IPS DF 6.9 (cell line): ENCODE results near the gene ADAMTS17.

Source experiments
- DNase-seq: peaks from one replicate; pipeline ENCODE4 v3.0.0-alpha.2; 2013; ENCODE audit warnings: low read depth, low spot score
- H3K27ac ChIP-seq: one replicate; pipeline ENCODE4 v1.5.1; 2013; ENCODE audit warnings: low read length, control low read depth
- H3K27me3 ChIP-seq: 2 replicates; pipeline ENCODE4 v1.6.1; 2013; ENCODE audit warnings: mild to moderate bottlenecking, low read length; ENCODE audit not compliant: control insufficient read depth, insufficient read depth
- H3K36me3 ChIP-seq: 2 replicates; pipeline ENCODE4 v1.6.1; 2013; ENCODE audit warnings: low read length; ENCODE audit not compliant: control insufficient read depth, insufficient read depth
- H3K4me1 ChIP-seq: 2 replicates; pipeline ENCODE4 v1.6.1; 2013; ENCODE audit warnings: low read length; ENCODE audit not compliant: control insufficient read depth, insufficient read depth
- H3K4me3 ChIP-seq: 2 replicates; pipeline ENCODE4 v1.5.1; 2013; ENCODE audit warnings: mild to moderate bottlenecking, low read length
- H3K9me3 ChIP-seq: 2 replicates; pipeline ENCODE4 v1.6.1; 2013; ENCODE audit warnings: low read length, inconsistent platforms; ENCODE audit not compliant: control insufficient read depth, insufficient read depth
- WGBS: extraction: QIAGEN DNeasy Blood & Tissue Kit; methylation state at CpG from one replicate; pipeline ENCODE4 v1.1.7; 2013; ENCODE audit warnings: mixed read lengths, missing lambda C conversion rate; ENCODE audit not compliant: insufficient read length, insufficient coverage; 5-methylcytosine and 5-hydroxymethylcytosine counted together

ADAMTS17 gene

DNA sequence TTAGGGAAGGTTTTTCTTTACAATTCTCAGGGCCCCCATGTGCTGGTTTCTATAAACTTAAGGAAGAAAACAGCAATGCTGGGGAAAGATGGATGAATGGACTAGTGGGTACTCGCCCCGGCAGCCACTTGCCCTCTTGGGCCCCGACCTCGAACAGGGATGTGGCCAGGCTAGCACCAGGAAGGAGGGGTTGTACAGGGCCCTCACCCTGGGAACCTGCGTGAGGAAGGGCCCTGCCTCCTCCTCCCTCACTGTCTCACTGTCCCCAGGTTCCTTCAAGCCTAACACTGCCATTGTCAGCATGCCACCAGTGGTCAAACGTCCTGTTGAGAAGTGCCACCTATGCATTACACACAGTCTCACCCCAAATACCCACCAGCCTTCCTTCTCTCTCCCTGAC, 9.1 kb downstream of the ADAMTS17 start:
- no CpG with 5 or more reads among the region's 6 CpGs for WGBS
- no peaks in the 10 kb centered on the region for H3K27me3 ChIP-seq
- H3K4me3 ChIP-seq, result no peak overlapping the region

GRCh38 chr15:100332231-100332630, 9.5 kb downstream of the ADAMTS17 start:
- no peak for DNase-seq
- Histone ChIP-seq H3K27me3 (no peaks in the 10 kb centered on the region), H3K4me3 (no peak overlapping the region), H3K27ac (no peak overlapping the region), H3K9me3 (no peaks in the 10 kb centered on the region), H3K4me1 (no peaks in the 10 kb centered on the region; the same call in 1 of the 2 replicates), H3K36me3 (no peaks in the 10 kb centered on the region)
- no CpG with 5 or more reads among the region's 13 CpGs for WGBS

More for the DNA sequence above, 9.1 kb downstream of the ADAMTS17 start:
- no peak for DNase-seq
- Histone ChIP-seq H3K27ac (no peak overlapping the region), H3K36me3 (no peaks in the 10 kb centered on the region), H3K9me3 (no peaks in the 10 kb centered on the region), H3K4me1 (no peaks in the 10 kb centered on the region; the same call in 1 of the 2 replicates)

DNA sequence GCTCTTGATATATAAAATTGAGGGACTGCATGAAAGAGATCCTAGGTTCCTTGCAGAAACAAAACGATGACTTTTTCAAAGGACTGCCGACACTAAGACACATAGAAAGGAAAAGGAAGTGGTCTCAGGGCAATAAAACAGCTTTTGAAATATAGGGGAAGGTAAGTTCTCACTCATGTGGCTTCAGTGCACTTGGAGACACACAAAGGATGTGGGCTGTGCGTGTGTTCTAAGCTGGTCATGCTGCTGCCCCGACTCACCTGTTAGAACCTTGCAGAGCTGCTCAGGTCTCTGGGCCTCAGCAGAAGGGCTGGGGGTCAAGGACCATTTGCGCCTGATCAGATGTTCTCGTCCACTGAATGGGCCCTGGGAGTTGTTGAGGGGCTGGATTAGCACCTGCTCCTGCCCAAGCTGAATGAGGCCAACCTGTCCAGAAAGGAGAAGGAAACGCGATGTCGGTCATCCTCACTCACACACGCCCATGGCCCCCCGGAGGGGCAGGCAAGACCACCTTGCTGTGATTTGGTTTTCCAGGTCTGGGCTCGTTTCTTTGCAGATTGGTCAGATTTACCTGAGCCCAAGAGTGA, 11.1 kb downstream of the ADAMTS17 start:
- H3K36me3 ChIP-seq, result no peaks in the 10 kb centered on the region
- no peaks in the 10 kb centered on the region for H3K27me3 ChIP-seq
- no peaks in the 10 kb centered on the region for H3K9me3 ChIP-seq
- no peak for DNase-seq
- WGBS, result no CpG with 5 or more reads among the region's 12 CpGs
- no peak overlapping the region for H3K4me3 ChIP-seq
- no peak overlapping the region for H3K27ac ChIP-seq
- no peaks in the 10 kb centered on the region; the same call in 1 of the 2 replicates for H3K4me1 ChIP-seq

GRCh38 chr15:100330221-100330620, 11.6 kb downstream of the ADAMTS17 start:
- Histone ChIP-seq H3K4me1 (no peaks in the 10 kb centered on the region; the same call in 1 of the 2 replicates), H3K4me3 (no peak overlapping the region), H3K27me3 (no peaks in the 10 kb centered on the region), H3K36me3 (no peaks in the 10 kb centered on the region), H3K9me3 (no peaks in the 10 kb centered on the region), H3K27ac (no peak overlapping the region)
- DNase-seq, result no peak
- no CpG with 5 or more reads among the region's 10 CpGs for WGBS

GRCh38 chr15:100328796-100329195, 13.0 kb downstream of the ADAMTS17 start:
- no peaks in the 10 kb centered on the region for H3K9me3 ChIP-seq
- no peaks in the 10 kb centered on the region for H3K27me3 ChIP-seq
- no peak for DNase-seq
- no CpG with 5 or more reads among the region's 9 CpGs for WGBS
- no peak overlapping the region for H3K4me3 ChIP-seq
- H3K4me1 ChIP-seq, result no peaks in the 10 kb centered on the region
- no peak overlapping the region for H3K27ac ChIP-seq
- H3K36me3 ChIP-seq, result no peaks in the 10 kb centered on the region

- no peak overlapping the region for H3K4me3 ChIP-seq
- no peaks in the 10 kb centered on the region for H3K4me1 ChIP-seq
- H3K36me3 ChIP-seq, result no peaks in the 10 kb centered on the region
- no peaks in the 10 kb centered on the region for H3K9me3 ChIP-seq
- no CpG with 5 or more reads among the region's 4 CpGs for WGBS
- no peak for DNase-seq
- H3K27me3 ChIP-seq, result no peaks in the 10 kb centered on the region
- no peak overlapping the region for H3K27ac ChIP-seq
Observed at GRCh38 chr15:100318880-100319279, 22.9 kb downstream of the ADAMTS17 start.

- no peak overlapping the region for H3K27ac ChIP-seq
- no peaks in the 10 kb centered on the region for H3K27me3 ChIP-seq
- WGBS, result no CpG with 5 or more reads among the region's 16 CpGs
- no peak for DNase-seq
- H3K9me3 ChIP-seq, result no peaks in the 10 kb centered on the region
- H3K4me3 ChIP-seq, result no peak overlapping the region
- no peaks in the 10 kb centered on the region for H3K4me1 ChIP-seq
- H3K36me3 ChIP-seq, result no peaks in the 10 kb centered on the region
Observed at GRCh38 chr15:100314809-100315400, 26.9 kb downstream of the ADAMTS17 start.

GRCh38 chr15:100311833-100312476, 29.8 kb downstream of the ADAMTS17 start:
- no peak for DNase-seq
- no peaks in the 10 kb centered on the region for H3K4me1 ChIP-seq

DNA sequence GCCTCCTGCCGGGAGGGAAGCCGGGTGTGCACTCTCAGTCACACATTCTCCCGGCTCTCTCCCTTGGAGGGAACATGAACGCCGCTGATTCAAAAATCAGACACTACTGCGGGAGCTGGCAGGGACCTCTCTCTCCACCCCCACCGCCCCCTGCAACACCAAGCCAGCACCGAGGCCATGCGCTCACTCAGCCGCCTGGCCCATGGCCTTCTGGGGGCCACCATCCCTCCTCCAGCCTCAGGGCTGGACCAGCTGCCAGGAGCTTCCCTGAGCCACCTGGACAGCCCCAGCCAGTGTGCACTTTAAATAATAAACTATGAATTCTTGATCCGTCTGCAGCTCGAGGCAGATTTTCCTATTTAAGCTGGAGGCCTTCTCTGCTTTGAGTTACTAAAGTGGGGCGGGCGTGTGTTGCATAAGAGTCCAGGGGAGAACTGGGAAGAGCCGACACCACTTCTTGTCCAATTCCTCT, 30.6 kb downstream of the ADAMTS17 start:
- DNase-seq, result no peak
- Histone ChIP-seq H3K4me1 (no peaks in the 10 kb centered on the region), H3K4me3 (no peak overlapping the region), H3K27me3 (no peaks in the 10 kb centered on the region), H3K36me3 (no peaks in the 10 kb centered on the region), H3K9me3 (no peaks in the 10 kb centered on the region), H3K27ac (no peak overlapping the region)
- no CpG with 5 or more reads among the region's 15 CpGs for WGBS

More at GRCh38 chr15:100311833-100312476, 29.8 kb downstream of the ADAMTS17 start:
- no peaks in the 10 kb centered on the region for H3K27me3 ChIP-seq
- no peak overlapping the region for H3K4me3 ChIP-seq
- H3K9me3 ChIP-seq, result no peaks in the 10 kb centered on the region
- WGBS, result no CpG with 5 or more reads among the region's 8 CpGs
- no peak overlapping the region for H3K27ac ChIP-seq
- no peaks in the 10 kb centered on the region for H3K36me3 ChIP-seq

GRCh38 chr15:100310513-100311153, 31.1 kb downstream of the ADAMTS17 start:
- H3K4me3 ChIP-seq, result no peak overlapping the region
- H3K9me3 ChIP-seq, result no peaks in the 10 kb centered on the region
- WGBS, result no CpG with 5 or more reads among the region's 14 CpGs
- H3K27me3 ChIP-seq, result no peaks in the 10 kb centered on the region
- no peaks in the 10 kb centered on the region; the same call in 1 of the 2 replicates for H3K4me1 ChIP-seq
- no peaks in the 10 kb centered on the region for H3K36me3 ChIP-seq
- no peak overlapping the region for H3K27ac ChIP-seq
- DNase-seq, result no peak
